Esophagus squamous epithelium (tissue), 5 donors: ENCODE measurements around the gene CNOT1. TPM values are rescaled to one million over a fixed set of nuclear protein-coding genes. Genes with fewer than 3 reads are reported as not detected.

Experiments
- DNase-seq: peaks from one replicate; lab custom pipeline; 2025; lab: John Stamatoyannopoulos, UW
- H3K27ac ChIP-seq, 4 donors: fragments of 200-600 bp; sonication (generic); one replicate each; pipeline ENCODE4 v1.5.1; 2016 to 2019; ENCODE audit warnings: mild to moderate bottlenecking in 1 of 4
- H3K27me3 ChIP-seq, 4 donors: fragments of 200-600 bp; sonication (generic); 1 replicate in 3 of 4; 2 replicates in 1 of 4; pipeline versions ENCODE4 v1.5.1 to v1.6.0; 2017 to 2021; ENCODE audit warnings: antibody characterized with exemption in 1 of 4
- H3K36me3 ChIP-seq, 3 donors: fragments of 200-600 bp; sonication (generic); one replicate each; pipeline ENCODE4 v1.5.1; 2016 to 2019
- H3K4me1 ChIP-seq, 3 donors: fragments of 200-600 bp; sonication (generic); one replicate each; pipeline ENCODE4 v1.5.1; 2017 to 2019
- H3K4me3 ChIP-seq, 4 donors: fragments of 200-600 bp; sonication (generic); 1 replicate in 3 of 4; 2 replicates in 1 of 4; pipeline ENCODE4 v1.5.1; 2016 to 2019; ENCODE audit warnings: mild to moderate bottlenecking in 2 of 4, moderate library complexity in 1 of 4
- H3K9me3 ChIP-seq, 3 donors: fragments of 200-600 bp; sonication (generic); one replicate each; pipeline ENCODE4 v1.5.1; 2016 to 2019
- CTCF ChIP-seq, 6 experiments: fragments of 450-650 bp in 4 of 6; fragments of 200-600 bp in 2 of 6; sonication (generic) in 2 of 6; IDR thresholded peaks; one replicate each; pipeline ENCODE4 v1.5.1; 2016 to 2019; ENCODE audit warnings: antibody characterized with exemption in 6 of 6, mild to moderate bottlenecking in 4 of 6, moderate library complexity in 4 of 6
- POLR2A ChIP-seq, 4 donors: fragments of 450-650 bp; IDR thresholded peaks; one replicate each; pipeline ENCODE4 v1.6.1; 2017; ENCODE audit warnings: antibody characterized with exemption in 4 of 4, mild to moderate bottlenecking in 4 of 4, moderate library complexity in 3 of 4
- WGBS, 2 donors: methylation state at CpG; one replicate each; pipeline ENCODE4 v1.1.5; 2018; 5-methylcytosine and 5-hydroxymethylcytosine counted together
- intact Hi-C: fragments of 100-400 bp; cut with DNase I; formaldehyde crosslinking; loops from one replicate; pipeline ENCODE4 v1.15.0; 2022
- total RNA-seq, 4 donors: library from RNA; depleted of rRNA; stranded (reverse); fragments of >200 nt; gene quantifications; one replicate each; pipeline ENCODE4 v1.1.0, GENCODE V29; 2016
- donor health status: DM: yes; HTN: yes; CAD: no.

CNOT1 gene
- total RNA-seq, 4 donors from 2014 or later: 124 to 229 (median 153) TPM

GRCh38 chr16:58499615-58500351 lies 129.8 kb downstream of the CNOT1 start, which contains the start of gene NDRG4:
NDRG4 (plus strand) TSS chr16:58500143; CDS start chr16:58500249, 106 bp downstream.
- intact Hi-C loops: no loop called here
- no peak within 1 kb of the TSS for H3K27ac ChIP-seq

GRCh38 chr16:58499092-58499511 lies 130.5 kb downstream of the CNOT1 start:
- WGBS, 2 donors: 80% methylated on average over 1 of the region's 10 CpGs; no CpG with 5 or more reads in 1 of the 2 donors
- Histone ChIP-seq H3K27ac (no peak overlapping the region), H3K4me3 (no peak overlapping the region), H3K9me3 (no peaks in the 10 kb centered on the region), H3K27me3 (peaks cover 0 to 49% (median 2%) of the 10 kb centered on the region in 4 donors), H3K4me1 (peaks cover 12 to 25% (median 20%) of the 10 kb centered on the region in 3 donors), H3K36me3 (peaks cover 0 to 9% (median 1%) of the 10 kb centered on the region in 3 donors)
- intact Hi-C loops: no loop called here
- DNase-seq: no peak
- TF ChIP-seq POLR2A (IDR thresholded peaks at IDR 0.05) (no peak), CTCF (IDR thresholded peaks at IDR 0.05) (no peak)

More at GRCh38 chr16:58499615-58500351, 129.8 kb downstream of the CNOT1 start, which contains the start of gene NDRG4:
- TF ChIP-seq CTCF (IDR thresholded peaks at IDR 0.05) (no peak), POLR2A (IDR thresholded peaks at IDR 0.05) (no peak)
- DNase-seq: no peak
- H3K27me3 ChIP-seq: peaks cover 0 to 52% (median 2%) of the 10 kb centered on the region in 4 donors
- peaks cover 12 to 25% (median 20%) of the 10 kb centered on the region in 3 donors for H3K4me1 ChIP-seq
- no peaks in the 10 kb centered on the region for H3K9me3 ChIP-seq
- H3K36me3 ChIP-seq: peaks cover 0 to 14% (median 4%) of the 10 kb centered on the region in 3 donors
- 28 to 44% methylated on average over 3 to 11 of the region's 24 CpGs for WGBS, 2 donors
- H3K4me3 ChIP-seq: peak within 1 kb of the TSS in 3 of 4 donors; percentile 16 to 58 (median 38)

GRCh38 chr16:58498341-58499091 lies 131.1 kb downstream of the CNOT1 start:
- no peak overlapping the region for H3K27ac ChIP-seq
- TF ChIP-seq POLR2A (IDR thresholded peaks at IDR 0.05) (no peak), CTCF (IDR thresholded peaks at IDR 0.05) (no peak)
- H3K4me1 ChIP-seq: peaks cover 12 to 25% (median 20%) of the 10 kb centered on the region in 3 donors
- peaks cover 0 to 3% (median 0%) of the 10 kb centered on the region in 3 donors for H3K36me3 ChIP-seq
- intact Hi-C loops: no loop called here
- no peaks in the 10 kb centered on the region for H3K9me3 ChIP-seq
- H3K27me3 ChIP-seq: peaks cover 0 to 43% (median 2%) of the 10 kb centered on the region in 4 donors
- H3K4me3 ChIP-seq: no peak overlapping the region
- DNase-seq: no peak
- 69 to 75% methylated on average over 2 to 6 of the region's 9 CpGs for WGBS, 2 donors

- WGBS, 2 donors: 63 to 66% methylated on average over 4 to 5 of the region's 5 CpGs
- intact Hi-C loops: no loop called here
- Histone ChIP-seq H3K4me3 (no peak overlapping the region), H3K36me3 (no peaks in the 10 kb centered on the region), H3K27me3 (peaks cover 0 to 37% (median 2%) of the 10 kb centered on the region in 4 donors), H3K4me1 (peaks cover 12 to 25% (median 20%) of the 10 kb centered on the region in 3 donors), H3K27ac (no peak overlapping the region), H3K9me3 (no peaks in the 10 kb centered on the region)
- DNase-seq: no peak
- no peak for TF ChIP-seq CTCF (IDR thresholded peaks at IDR 0.05)
- no peak for TF ChIP-seq POLR2A (IDR thresholded peaks at IDR 0.05)
Measured at GRCh38 chr16:58497935-58498334, 131.7 kb downstream of the CNOT1 start.
